HepG2 (cell line): ENCODE data around the gene RTF1. TPM values are rescaled to one million over a fixed set of nuclear protein-coding genes. Genes with fewer than 3 reads are reported as not detected.

Source experiments
- ATAD3A ChIP-seq: sonication (generic); formaldehyde crosslinking; IDR thresholded peaks from 2 replicates; pipeline ENCODE4 v1.4.0; 2020; ENCODE audit warnings: missing genetic modification reagents
- HMG20A ChIP-seq: IDR thresholded peaks from 2 replicates; pipeline ENCODE4 v1.6.1; 2016; ENCODE audit warnings: borderline replicate concordance
- U2AF2 ChIP-seq: fragments of 200-400 bp; formaldehyde crosslinking; IDR thresholded peaks from 2 replicates; pipeline ENCODE4 v1.6.1; 2017; ENCODE audit warnings: low read depth, mild to moderate bottlenecking, low read length
- polyA plus RNA-seq, 8 experiments: library from polyadenylated mRNA; depleted of rRNA in 3 of 8; stranded (reverse) in 7 of 8; unstranded in 1 of 8; fragments of >200 nt; fragmentation: Illumina TruSeq in 4 of 8; extraction: Trizol in 4 of 8; gene quantifications; 2 replicates each; pipeline versions ENCODE4 v1.2.1 to v1.2.3, GENCODE V29; 2011 to 2016; ENCODE audit warnings: low read depth in 4 of 8, missing spikeins in 1 of 8, mixed read lengths in 1 of 8; ENCODE audit not compliant: insufficient read depth in 1 of 8
- total RNA-seq, 5 experiments: library from RNA; depleted of rRNA; stranded (reverse); fragments of >200 nt; fragmentation: Illumina TruSeq; extraction: Trizol; gene quantifications; 2 replicates each; pipeline ENCODE4 v1.2.3, GENCODE V29; 2016; ENCODE audit warnings: low read depth in 1 of 5
- TF ChIP-seq, protein P1 (sequence below): sonication (generic); formaldehyde crosslinking; IDR thresholded peaks from one replicate; pipeline ENCODE4 v1.5.1; 2020; ENCODE audit warnings: mild to moderate bottlenecking, missing genetic modification reagents; ENCODE audit errors: not compliant biosample characterization
- TF ChIP-seq, protein P2 (sequence below): sonication (generic); formaldehyde crosslinking; IDR thresholded peaks from 2 replicates; pipeline ENCODE4 v1.4.0; 2020; ENCODE audit warnings: missing genetic modification reagents
- TF ChIP-seq, protein P3 (sequence below): sonication (generic); formaldehyde crosslinking; IDR thresholded peaks from 2 replicates; pipeline ENCODE4 v1.9.0; 2021; ENCODE audit warnings: mild to moderate bottlenecking, missing genetic modification reagents
- TF ChIP-seq, protein P4 (sequence below): sonication (generic); formaldehyde crosslinking; IDR thresholded peaks from 2 replicates; pipeline ENCODE4 v1.8.1; 2023; ENCODE audit warnings: mild to moderate bottlenecking, moderate library complexity, missing genetic modification reagents
- TF ChIP-seq, protein P5 (sequence below): IDR thresholded peaks from 2 replicates; pipeline ENCODE4 v1.6.1; 2016; ENCODE audit warnings: missing genetic modification reagents, missing compliant biosample characterization

The RTF1 gene
- total and polyA plus RNA-seq, 2 of the 13 experiments (the other 11 are each of a cell fraction or from before 2014, with no cell fraction given), result 13.9 to 17.9 TPM

DNA sequence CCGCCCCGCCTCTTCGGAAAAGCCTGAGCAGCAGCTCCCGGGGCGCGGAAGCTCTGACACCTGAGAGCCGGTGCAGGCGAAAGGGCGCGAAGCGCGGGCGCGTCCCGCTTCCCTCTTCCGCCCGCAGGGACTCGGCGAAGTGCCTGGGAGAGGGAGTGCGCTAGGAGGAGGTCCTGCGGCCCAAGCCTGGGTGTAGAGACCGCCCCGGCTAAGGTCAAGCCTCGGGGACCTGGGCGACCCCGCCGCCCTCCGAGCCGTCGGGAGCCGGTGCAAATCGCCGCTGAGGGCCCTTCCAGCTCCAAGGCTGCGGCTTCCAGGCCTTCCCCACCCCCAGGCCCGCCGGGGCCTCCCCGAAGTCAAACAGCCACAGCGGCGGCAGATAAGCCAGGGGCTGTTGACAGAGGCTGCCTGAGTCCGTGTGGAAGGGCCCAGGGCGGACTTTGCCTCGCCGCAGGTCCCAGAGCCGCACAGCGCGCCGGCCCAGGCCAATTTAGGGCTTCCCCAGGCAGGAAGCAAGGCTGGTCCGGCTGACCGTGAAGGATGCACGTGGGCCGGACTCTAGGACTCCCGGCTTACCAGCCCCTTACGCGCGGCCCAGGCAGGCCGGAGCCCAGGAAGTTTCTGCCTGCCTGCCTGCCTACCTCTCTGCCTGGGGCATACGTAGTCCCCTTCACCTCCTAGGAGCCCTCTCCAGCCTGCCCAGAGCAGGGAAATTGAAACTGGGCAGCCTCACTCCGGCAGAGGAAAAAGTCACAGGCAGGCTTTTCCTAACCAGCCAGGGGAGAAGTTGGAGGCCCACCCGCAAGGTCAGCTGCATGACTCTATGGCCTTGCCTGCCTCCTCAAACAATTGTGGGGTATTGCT lies 79.1 kb downstream of the RTF1 start (continued):
- TF ChIP-seq, protein P1, sequence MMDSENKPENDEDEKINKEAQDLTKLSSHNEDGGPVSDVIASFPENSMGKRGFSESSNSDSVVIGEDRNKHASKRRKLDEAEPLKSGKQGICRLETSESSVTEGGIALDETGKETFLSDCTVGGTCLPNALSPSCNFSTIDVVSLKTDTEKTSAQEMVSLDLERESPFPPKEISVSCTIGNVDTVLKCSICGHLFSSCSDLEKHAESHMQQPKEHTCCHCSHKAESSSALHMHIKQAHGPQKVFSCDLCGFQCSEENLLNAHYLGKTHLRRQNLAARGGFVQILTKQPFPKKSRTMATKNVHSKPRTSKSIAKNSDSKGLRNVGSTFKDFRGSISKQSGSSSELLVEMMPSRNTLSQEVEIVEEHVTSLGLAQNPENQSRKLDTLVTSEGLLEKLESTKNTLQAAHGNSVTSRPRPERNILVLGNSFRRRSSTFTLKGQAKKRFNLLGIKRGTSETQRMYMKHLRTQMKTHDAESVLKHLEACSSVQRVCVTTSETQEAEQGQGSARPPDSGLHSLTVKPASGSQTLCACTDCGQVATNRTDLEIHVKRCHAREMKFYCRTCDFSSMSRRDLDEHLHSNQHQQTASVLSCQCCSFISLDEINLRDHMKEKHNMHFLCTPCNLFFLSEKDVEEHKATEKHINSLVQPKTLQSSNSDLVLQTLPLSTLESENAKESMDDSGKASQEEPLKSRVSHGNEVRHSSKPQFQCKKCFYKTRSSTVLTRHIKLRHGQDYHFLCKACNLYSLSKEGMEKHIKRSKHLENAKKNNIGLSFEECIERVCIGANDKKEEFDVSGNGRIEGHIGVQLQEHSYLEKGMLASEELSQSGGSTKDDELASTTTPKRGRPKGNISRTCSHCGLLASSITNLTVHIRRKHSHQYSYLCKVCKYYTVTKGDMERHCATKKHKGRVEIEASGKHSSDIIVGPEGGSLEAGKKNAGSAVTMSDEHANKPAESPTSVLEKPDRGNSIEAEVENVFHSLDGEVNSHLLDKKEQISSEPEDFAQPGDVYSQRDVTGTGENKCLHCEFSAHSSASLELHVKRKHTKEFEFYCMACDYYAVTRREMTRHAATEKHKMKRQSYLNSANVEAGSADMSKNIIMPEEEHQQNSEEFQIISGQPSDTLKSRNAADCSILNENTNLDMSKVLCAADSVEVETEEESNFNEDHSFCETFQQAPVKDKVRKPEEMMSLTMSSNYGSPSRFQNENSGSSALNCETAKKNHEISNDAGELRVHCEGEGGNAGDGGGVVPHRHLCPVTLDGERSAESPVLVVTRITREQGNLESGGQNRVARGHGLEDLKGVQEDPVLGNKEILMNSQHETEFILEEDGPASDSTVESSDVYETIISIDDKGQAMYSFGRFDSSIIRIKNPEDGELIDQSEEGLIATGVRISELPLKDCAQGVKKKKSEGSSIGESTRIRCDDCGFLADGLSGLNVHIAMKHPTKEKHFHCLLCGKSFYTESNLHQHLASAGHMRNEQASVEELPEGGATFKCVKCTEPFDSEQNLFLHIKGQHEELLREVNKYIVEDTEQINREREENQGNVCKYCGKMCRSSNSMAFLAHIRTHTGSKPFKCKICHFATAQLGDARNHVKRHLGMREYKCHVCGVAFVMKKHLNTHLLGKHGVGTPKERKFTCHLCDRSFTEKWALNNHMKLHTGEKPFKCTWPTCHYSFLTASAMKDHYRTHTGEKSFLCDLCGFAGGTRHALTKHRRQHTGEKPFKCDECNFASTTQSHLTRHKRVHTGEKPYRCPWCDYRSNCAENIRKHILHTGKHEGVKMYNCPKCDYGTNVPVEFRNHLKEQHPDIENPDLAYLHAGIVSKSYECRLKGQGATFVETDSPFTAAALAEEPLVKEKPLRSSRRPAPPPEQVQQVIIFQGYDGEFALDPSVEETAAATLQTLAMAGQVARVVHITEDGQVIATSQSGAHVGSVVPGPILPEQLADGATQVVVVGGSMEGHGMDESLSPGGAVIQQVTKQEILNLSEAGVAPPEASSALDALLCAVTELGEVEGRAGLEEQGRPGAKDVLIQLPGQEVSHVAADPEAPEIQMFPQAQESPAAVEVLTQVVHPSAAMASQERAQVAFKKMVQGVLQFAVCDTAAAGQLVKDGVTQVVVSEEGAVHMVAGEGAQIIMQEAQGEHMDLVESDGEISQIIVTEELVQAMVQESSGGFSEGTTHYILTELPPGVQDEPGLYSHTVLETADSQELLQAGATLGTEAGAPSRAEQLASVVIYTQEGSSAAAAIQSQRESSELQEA (CRISPR knock-in tag), result peak; percentile 78
- TF ChIP-seq ATAD3A (CRISPR knock-in tag) (no peak), HMG20A (no peak), U2AF2 (peak; percentile 24; the same call in 1 of the 2 replicates)
- TF ChIP-seq, protein P2, sequence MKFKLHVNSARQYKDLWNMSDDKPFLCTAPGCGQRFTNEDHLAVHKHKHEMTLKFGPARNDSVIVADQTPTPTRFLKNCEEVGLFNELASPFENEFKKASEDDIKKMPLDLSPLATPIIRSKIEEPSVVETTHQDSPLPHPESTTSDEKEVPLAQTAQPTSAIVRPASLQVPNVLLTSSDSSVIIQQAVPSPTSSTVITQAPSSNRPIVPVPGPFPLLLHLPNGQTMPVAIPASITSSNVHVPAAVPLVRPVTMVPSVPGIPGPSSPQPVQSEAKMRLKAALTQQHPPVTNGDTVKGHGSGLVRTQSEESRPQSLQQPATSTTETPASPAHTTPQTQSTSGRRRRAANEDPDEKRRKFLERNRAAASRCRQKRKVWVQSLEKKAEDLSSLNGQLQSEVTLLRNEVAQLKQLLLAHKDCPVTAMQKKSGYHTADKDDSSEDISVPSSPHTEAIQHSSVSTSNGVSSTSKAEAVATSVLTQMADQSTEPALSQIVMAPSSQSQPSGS (CRISPR knock-in tag), result peak; percentile 38; the same call in 1 of the 2 replicates
- TF ChIP-seq, protein P3, sequence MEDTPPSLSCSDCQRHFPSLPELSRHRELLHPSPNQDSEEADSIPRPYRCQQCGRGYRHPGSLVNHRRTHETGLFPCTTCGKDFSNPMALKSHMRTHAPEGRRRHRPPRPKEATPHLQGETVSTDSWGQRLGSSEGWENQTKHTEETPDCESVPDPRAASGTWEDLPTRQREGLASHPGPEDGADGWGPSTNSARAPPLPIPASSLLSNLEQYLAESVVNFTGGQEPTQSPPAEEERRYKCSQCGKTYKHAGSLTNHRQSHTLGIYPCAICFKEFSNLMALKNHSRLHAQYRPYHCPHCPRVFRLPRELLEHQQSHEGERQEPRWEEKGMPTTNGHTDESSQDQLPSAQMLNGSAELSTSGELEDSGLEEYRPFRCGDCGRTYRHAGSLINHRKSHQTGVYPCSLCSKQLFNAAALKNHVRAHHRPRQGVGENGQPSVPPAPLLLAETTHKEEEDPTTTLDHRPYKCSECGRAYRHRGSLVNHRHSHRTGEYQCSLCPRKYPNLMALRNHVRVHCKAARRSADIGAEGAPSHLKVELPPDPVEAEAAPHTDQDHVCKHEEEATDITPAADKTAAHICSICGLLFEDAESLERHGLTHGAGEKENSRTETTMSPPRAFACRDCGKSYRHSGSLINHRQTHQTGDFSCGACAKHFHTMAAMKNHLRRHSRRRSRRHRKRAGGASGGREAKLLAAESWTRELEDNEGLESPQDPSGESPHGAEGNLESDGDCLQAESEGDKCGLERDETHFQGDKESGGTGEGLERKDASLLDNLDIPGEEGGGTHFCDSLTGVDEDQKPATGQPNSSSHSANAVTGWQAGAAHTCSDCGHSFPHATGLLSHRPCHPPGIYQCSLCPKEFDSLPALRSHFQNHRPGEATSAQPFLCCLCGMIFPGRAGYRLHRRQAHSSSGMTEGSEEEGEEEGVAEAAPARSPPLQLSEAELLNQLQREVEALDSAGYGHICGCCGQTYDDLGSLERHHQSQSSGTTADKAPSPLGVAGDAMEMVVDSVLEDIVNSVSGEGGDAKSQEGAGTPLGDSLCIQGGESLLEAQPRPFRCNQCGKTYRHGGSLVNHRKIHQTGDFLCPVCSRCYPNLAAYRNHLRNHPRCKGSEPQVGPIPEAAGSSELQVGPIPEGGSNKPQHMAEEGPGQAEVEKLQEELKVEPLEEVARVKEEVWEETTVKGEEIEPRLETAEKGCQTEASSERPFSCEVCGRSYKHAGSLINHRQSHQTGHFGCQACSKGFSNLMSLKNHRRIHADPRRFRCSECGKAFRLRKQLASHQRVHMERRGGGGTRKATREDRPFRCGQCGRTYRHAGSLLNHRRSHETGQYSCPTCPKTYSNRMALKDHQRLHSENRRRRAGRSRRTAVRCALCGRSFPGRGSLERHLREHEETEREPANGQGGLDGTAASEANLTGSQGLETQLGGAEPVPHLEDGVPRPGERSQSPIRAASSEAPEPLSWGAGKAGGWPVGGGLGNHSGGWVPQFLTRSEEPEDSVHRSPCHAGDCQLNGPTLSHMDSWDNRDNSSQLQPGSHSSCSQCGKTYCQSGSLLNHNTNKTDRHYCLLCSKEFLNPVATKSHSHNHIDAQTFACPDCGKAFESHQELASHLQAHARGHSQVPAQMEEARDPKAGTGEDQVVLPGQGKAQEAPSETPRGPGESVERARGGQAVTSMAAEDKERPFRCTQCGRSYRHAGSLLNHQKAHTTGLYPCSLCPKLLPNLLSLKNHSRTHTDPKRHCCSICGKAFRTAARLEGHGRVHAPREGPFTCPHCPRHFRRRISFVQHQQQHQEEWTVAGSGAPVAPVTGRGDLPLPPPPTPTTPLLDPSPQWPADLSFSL (CRISPR knock-in tag), result no peak
- TF ChIP-seq, protein P4, sequence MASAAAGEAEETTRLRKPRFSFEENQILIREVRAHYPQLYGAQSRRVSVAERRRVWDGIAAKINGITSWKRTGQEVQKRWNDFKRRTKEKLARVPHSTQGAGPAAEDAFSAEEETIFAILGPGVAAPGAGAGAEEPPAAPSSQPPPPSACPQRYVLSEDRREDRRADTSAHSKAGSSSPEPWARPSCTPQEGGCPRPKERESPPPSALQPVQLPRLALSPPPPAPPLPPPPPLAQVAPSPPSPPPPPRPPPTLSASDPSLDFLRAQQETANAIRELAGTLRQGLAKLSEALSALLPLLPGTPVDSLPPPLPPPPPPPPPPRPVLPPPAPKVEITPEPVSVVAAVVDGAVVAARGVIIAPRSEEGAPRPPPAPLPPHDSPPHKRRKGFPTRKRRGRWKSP (CRISPR knock-in tag), result peak; percentile 75; the same call in 1 of the 2 replicates
- TF ChIP-seq, protein P5, sequence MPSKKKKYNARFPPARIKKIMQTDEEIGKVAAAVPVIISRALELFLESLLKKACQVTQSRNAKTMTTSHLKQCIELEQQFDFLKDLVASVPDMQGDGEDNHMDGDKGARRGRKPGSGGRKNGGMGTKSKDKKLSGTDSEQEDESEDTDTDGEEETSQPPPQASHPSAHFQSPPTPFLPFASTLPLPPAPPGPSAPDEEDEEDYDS (CRISPR knock-in tag), result peak; percentile 65
